Measurements from ENCODE around the gene TEX35.

Gene TEX35

DNA sequence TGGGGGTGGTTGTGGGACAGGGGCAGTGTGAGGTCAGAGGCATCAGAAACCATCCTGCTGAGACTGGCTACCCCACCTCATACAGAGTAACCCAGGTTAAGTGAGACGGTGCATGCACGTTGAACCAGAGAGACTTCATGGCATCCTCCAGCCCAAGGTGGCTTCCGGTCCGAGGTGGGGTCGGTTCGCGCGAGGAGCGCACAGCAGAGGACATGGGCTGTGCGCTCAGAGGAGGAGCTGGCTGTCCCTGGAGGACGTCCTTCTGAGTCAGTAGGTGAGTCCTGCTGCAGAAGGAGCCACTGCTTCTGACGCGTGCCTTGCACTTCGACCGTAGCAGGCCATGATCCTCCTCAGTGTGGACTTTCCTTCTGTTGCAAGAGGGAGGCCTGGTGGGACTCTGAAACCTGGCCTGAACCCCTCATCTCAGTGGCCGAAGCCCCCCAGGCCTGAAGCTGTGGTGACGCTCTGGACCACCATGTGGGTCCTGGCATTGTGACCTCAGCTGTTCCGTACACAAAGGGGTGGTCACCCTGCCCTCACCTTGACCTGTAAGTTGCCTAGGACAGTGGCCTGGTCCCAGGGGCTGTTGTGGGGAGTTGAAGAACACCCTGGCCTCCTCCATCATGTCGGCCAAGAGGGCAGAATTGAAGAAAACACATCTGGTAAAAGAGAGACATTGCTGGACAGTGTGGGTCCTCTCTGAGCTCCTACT is at the start of gene TEX35:
Gene TEX35, plus strand, starts transcription at position 544 of the 712 bp plus-strand sequence. Its CDS starts 80 bp downstream, at position 624.
- no peak for DNase-seq (ENCODE audit: low spot score)

DNA sequence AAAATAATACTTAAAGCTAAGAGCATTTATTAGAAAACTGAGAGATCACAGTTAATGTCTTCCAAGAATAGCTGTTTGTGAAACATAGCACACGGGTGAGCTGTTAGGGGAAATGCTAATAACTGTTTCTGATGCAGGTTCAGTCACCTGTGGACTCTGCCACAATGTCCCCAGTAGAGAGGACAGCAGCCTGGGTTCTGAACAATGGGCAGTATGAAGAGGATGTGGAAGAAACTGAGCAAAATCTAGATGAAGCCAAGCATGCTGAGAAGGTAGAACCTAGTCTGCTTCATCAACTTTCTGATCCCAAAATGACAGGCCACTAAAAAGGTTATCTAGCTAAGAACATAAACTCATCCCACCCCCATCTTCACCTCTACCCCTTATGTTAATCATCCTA is 48.8 kb upstream of the TEX35 start:
- DNase-seq (ENCODE audit: low spot score) = no peak

DNA sequence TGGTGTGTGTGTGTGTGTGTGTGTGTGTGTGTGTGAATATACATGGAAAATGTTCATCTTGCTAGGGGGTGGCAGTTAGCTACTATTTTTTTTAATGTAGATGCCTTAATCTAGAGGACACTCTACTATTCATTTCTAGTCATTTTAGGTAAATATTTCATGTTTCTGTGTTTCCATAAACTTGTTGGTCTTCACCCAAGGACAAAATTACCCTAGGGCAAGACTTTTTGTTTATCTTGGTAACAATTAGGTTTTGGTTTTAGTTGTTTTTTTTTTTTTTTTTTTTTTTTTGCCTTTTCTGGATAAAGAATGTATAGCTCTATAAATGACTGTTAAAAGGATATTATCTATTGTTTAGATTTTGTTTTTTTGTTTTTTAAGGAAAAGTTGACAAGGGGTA is 48.3 kb upstream of the TEX35 start:
- no peak for DNase-seq (ENCODE audit: low spot score)

DNA sequence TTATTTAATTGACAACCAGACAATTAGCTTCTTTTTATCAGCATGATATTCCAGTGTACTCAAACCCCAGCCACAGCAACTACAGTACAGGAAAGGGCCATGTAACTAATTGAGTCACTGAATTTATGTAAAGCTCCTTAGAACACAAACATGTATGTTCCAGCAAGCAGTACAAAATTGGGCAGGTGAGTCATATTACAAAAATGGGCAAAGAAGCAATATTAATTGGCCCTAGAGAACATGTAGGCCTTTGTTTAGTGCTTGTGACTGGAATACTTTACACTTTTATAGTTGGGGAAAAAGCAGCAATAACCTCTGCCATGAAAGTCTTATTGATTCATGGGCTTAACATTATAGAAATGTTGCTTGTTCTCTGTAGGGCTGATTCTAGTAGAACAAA is 47.9 kb upstream of the TEX35 start:
- DNase-seq (ENCODE audit: low spot score) = no peak

DNA sequence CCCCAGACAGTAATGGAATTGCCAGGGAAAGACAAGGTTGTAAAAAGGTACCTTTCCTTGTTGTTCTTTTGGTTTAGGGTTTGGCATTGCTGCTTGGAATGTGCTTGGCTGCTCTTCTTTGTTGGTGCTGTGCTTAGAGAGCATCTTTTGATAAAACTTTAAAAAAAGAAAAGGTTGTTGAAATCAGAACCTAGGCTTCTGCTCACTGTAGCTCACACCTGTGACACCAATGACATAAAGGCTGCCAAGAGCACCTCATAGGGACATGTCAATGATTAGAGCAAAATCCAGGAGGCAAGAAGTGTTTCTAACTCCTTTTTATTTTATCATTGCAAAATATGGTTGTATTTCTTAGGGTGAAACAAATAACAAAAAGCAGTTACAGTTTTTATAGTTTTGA is 45.1 kb upstream of the TEX35 start:
- DNase-seq (ENCODE audit: low spot score) = no peak

DNA sequence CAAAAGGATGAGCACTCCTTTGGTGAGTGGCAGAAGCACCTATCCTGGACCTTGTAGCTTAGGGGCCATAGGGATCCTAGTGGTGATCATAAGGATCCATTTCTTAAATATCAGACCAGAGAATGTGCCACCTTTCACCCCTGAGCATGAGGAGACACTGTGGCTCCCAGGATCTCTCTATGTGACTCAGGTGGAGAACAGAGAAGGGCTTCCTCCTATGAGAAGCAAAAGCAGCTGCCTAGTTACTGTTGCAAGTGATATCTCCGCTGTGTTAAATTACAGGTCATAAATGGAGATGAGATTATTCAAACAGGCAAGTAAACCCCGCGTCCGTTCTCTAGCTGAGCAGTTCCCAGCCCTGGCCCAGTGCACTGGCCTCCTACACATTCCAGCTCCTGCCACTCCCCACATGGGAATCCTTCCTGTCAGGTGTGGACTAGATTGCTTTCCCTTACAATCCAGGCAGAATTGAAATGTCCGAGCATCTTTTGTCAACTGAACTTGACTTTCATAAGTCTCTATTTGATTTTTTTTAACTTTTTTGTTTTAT is 42.4 kb upstream of the TEX35 start:
- peak; percentile 62 for DNase-seq (ENCODE audit: low spot score)

DNA sequence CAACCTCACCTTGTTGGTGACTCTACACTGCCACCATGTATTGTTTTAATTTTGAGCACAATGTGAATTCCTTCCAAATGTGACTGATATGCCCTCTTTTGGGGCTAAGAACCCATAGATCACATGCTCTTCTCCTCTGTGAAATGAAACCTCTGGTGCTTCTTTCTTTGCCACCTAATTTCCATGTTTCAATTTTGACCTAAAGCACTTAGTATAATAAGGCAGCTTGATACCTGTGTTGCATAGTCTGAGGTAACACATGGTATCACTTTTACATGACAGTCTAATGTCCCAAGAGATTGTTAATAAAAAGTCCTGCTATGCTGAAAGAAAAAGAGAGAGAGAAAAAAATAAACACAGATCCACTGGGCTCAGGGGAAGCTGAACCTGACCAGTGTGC is 40.4 kb upstream of the TEX35 start:
- DNase-seq (ENCODE audit: low spot score) = no peak

DNA sequence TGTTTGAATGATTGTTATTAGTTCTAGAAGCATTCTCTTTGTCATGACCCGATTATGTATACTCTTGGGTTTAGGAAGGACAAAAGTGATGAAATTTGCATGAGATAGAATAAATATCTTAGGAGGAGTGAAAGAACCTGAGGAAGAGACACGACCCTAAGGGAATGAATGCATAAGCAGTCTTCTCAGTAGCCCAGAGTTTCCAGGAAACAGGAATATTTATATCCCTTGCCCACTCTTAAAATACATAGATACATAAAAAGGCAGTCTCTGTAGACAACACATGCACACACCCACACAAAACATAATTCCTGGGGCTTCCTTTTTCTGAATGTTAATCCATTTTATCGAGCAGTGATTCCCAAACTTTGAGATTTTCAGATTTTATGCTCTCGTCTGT is 35.5 kb upstream of the TEX35 start:
- no peak for DNase-seq (ENCODE audit: low spot score)

DNA sequence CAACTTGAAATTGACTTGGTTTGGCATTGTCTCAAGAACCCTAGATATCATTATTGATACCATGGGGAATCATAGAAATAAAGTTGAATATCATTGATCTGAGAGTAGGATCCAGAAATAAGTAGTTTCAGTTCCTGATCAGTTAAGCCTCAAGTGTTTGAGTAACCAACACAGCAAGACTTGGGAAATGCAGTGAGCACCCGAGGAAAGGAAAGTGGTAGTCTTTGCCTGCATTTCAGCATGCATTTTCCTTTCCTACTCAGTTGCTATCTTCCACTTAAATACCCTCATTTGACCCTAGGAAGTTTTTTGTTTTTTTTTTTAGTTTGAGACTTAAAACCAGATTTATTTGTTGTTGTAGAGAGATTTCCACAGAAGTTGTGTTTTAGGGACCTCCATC is 35.1 kb upstream of the TEX35 start:
- DNase-seq (ENCODE audit: low spot score) = no peak

DNA sequence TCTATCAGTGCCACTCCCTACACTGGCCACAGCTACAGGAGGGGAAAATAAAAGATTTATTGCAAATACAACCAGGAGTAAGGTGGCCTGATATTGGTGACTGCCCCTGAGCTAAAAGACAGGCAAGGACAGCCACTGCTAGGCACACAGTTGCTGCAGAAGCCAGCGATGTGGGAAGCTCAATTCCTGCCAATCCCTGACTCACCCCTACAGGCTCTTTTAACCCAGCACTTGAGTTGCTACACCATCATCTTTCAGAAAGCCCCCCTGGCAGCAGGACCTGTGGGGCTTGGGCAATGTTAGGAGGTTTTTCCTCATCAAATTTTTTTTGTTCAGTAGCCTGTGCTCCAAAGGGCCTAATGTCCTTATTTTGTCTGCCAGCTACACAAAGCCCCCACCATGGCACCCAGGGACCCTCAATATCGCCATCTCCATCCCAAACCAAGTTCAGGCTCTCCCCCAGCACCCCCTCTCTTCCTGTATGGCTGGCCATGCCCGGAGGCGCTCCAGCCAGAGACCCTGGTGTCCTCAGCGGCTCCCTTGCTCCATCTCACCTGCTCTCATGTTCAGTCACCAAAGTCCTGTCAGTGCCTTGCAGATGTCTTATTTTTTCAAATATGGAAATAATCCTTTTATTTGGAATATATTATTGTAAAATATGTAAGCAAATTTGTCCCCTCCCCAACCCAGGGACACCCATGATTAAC is 29.5 kb upstream of the TEX35 start:
- no peak for DNase-seq (ENCODE audit: low spot score)

DNA sequence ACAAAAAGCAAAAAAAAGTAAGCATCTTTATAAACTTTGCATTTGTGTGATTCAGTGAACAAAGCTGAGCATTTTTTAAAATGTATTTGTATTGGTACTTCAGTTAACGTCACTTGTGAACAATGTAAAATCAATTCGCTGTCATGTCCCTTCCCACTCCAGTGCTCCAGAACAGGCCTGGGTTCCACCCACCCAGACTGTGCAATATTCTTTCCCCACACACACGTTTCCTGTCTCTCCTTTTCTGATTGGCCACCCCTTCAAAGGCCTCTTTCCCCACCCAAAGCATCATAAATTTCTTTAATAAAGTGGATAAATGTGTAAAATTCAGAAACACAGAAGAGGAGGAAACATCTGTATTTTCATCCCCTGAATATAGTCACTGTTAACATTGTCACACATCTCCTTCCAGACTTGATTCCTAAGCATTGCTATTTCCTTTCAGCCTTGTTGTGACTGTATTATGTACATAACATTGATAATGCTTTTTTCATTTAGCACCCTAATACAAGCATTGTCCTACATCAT is 28.1 kb upstream of the TEX35 start:
- no peak for DNase-seq (ENCODE audit: low spot score)

DNA sequence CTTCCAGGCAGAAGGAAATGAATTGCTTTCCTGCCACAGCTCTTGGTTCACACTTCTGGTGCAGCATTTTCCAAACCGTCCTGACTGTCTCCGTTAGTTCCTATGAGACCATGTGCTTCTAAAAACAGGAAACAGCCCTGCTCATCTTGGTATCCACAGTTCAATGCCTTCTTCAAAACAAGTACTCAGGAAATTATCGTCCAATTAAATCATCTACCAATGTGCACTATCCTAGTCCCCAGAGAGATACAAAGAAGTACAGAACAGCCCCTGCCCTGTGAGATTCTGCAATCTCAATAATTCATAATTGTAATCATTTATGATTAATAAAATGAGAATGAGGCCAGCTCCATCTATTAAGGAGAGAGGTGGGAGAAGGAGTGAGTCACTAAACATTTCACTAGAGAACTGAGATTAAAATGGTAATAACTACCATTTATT is 27.3 kb upstream of the TEX35 start:
- no peak for DNase-seq (ENCODE audit: low spot score)

DNA sequence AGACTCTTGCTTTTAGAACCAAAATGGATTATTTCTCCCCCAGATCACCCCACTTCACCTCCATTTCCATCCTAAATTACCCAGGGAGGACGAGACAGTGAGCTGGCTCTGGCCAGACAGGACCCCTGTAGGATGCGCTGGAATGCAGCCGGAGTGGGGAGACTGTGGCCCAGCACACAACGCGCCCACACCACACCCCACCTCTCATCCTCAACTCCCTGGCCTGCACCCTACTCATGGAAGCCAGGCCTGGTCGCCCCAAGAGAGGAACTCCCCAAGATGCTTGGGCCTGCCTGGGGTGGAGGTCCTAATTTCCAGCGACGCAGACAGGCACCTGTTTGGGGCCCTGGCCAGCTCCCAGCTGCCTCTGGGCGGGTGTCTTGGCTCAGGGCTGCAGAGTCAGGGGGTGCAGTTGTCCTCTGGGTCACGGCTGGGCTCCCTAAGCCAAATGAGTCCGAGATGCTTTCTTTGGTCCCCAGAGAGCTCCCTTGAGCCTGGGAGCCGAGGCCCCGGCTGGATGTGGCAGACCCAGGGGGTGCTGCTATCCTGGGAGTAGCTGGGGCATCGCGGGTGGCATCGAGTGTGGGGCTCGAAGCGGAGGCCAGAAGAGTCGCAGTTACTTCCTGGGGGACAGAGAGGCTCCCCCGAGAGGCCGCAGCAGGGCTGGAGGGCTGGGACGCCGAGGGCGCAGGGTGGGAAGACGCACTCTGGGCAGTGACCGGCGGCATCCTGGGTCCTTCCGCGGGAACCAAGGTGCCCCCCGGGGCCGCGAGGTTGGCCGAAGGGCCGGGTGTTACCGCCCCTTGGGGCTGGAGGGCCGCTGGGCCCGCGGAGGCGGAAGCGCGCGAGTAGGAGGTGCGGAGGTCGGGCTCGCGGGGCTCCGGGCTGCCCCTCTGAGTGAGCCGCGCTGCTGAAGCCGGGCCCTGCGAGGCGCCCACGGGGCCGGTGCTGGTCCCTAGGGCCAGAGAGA is 26.5 kb upstream of the TEX35 start:
- no peak for DNase-seq (ENCODE audit: low spot score)

DNA sequence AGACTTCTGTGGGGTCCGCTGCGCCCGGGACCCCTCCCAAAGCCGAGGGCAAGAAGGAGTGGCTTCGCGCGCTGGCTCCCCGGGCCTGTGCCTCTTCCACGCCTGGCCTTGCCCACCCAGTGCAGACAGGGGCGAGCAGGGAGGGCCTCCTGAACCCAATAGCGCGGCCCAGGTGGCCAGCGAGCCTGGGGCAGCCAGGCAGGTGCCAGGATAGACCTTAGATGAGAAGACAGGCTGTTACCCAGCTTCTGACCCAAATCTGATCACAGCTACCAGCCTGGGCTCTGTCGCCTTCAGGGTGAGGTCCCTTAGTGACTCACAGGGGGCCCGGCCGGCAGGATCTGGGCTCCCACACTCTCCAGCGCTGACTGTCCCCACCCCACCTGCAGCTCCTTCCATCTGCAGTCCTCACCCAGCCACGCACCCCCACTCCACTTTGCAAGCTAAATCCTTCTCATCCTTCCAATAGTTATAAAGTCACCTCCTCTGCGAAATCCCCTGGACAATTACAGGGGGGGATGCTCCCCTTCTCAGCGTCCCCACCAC is 25.8 kb upstream of the TEX35 start:
- no peak for DNase-seq (ENCODE audit: low spot score)

DNA sequence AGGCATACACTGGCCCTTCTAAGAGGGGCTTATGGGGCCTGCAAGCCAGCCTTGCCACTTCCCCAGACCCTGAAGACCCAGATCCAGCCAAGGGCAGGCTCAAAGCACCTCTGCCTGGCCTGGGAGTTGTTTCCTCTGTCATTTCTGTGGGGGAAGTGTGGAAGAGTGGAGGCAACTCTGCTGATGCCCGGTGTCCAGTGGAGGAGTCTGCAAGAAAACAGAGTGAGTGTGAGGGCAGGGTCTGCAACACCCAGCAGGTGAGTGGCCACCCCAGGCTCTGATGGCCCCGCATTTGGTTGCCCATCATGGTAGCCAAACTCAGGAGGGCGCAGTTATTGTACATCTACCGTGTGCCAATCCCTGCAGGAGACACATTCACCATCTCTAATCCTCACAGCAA is 24.5 kb upstream of the TEX35 start:
- no peak for DNase-seq (ENCODE audit: low spot score)

DNA sequence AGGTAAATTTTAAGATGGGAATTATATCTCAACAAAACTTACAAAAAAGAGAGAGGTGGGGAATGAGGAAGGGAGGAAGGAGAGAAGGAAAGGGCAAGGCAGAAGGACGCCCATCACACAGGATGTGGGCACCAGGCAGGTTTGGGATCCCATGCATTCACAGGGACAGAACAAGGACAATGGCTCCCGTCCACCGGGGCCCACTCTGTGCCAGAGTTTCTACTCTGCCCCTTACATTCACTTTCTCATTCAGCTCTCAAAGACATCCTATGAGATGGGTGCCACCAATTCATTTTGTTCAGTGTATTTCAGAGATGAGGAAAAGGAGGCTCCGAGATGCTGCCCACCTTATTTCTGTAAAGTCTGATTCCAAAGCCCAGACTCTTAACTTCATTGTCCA is 23.5 kb upstream of the TEX35 start:
- DNase-seq (ENCODE audit: low spot score) = no peak

DNA sequence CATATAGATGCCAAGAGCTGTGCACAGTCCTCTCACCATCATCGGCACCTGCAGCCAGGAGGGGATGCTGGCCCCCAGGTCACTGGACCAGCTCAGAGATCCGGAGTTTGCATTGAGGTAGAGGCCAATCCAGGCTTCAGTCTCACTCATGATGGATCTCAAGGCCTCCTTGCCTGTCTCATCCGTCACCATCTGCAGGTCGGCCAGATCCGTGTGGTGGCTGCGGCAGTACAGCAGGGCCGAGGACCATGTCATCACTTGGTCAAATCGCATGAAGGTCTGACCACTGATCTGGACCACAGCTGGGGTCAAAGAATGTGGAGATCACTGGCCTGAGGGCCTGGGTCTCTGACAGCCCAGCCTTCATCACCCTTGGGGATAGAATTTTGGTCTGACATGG is 22.8 kb upstream of the TEX35 start:
- DNase-seq (ENCODE audit: low spot score) = no peak

DNA sequence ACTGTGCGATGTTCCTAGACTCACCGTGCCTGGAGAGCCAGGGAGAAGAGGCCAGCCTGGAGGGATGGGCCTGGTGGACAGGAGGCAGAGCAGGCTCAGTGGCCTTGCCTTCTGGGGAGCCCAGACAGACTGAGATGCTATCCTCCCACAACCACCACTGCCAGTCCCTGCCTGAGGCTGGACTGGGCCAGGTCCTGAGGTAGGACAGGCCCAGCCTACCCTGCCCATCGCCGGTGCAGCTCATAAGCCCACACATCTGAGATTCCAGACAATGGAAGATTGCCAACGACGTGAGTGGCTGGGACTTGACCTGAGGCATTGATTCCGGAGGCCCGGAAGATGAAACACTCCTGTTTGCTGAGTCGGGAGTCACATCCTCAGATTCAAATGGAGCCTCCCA is 21.9 kb upstream of the TEX35 start:
- no peak for DNase-seq (ENCODE audit: low spot score)

DNA sequence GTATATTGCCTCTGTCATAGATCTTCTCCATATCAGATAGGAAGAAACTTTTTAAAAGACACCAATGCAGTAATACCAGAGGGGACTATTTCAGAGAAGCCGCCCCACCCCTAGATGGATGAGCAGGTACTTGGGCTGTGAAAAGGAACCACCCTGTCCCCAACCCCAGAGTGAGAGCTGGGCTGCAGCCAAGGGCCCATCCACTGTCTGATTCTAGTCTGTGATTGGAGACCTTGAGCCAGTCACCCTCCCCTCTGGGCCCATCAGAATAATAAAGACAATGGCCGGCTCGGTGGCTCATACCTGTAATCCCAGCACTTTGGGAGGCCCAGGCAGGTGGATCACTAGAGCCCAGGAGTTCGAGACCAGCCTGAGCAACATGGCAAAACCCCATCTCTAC is 21.2 kb upstream of the TEX35 start:
- no peak for DNase-seq (ENCODE audit: low spot score)

DNA sequence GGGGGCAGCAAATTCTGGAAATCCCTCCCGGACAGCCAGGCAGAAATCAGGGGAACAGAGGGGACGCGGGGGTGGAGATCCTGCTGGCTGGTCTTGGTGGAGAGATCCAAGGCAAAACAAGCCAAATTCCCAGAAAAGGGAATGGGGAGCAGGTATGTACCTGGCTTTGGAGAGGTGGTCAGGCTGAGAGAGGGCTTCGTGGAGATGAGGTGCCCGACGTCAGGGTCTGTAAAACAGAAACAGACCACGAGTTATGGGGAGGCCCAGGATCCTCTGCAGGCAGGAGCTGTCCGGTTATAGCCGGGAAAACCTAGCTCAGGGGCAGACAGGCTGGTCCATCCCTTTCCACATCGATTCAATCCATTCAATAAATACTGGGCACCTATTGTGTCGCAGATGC is 20.6 kb upstream of the TEX35 start:
- DNase-seq (ENCODE audit: low spot score) = no peak

DNA sequence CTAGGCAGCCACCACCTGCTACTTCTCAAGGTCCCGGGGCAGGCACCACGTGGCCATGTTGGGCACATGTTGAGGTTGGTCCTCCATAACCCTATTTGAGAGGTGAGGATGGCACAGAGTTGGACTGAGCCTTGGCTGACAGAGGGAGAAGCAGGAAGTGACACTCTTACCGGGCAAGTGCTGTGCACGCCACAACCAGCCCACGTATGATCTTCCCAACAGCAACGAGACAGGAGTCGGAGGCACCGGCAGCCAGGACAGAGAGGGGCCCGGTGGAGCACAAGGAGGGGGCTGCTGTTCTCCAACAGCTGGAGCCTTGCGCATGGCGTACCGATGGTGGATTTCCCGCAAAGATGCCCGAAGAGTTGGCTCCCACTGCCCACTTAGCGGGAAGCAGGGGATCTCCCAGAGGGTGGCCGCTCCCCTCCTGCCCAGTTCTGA is 19.6 kb upstream of the TEX35 start:
- DNase-seq (ENCODE audit: low spot score) = no peak

DNA sequence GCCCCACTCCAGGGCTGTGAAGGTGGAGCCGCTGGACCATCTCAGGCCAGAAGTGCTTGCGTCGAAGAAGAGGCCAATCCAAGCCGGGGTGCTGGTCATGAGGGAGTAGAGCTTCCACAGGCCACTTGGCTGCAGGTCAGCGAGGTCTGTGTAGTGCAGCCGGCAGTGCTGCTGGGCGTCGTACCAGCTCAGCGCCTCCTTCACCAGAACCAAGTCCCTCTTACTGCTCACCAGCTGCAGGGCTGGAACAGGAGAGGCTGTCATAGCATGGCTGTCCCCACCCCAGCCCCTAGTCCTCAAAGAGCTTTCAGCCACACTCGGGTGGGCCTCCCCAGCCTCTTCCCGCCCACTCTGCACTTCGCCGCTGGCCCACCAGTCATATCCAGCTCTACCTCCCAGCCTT is 18.3 kb upstream of the TEX35 start:
- DNase-seq (ENCODE audit: low spot score) = no peak
